GM12878 (cell line): ENCODE data around the gene FAXC. TPM values are rescaled to one million over a fixed set of nuclear protein-coding genes. Genes with fewer than 3 reads are reported as not detected.

ENCODE experiments used
- ATAC-seq: fragments of 200-7000 bp; cut with Tn5 transposase; 3 replicates; pipeline ENCODE4 v1.9.1; 2020; ENCODE audit warnings: mild to moderate bottlenecking, moderate library complexity
- BruUV-seq: library from RNA; stranded (reverse); fragments of 400-500 nt; replicated peaks from 2 replicates; lab custom pipeline; 2021; lab: Mats Ljungman, UMichigan
- CTCF ChIA-PET: fragments of 300-600 bp; sonication (Branson Sonifier 250); formaldehyde crosslinking; extraction: SDS; loops from one replicate; lab custom pipeline; 2021; ENCODE audit warnings: inconsistent platforms; lab: Yijun Ruan, JAX
- POLR2A ChIA-PET: fragments of 350-600 bp; formaldehyde crosslinking; extraction: SDS; loops from one replicate; lab custom pipeline; 2021; ENCODE audit warnings: inconsistent platforms; lab: Charles Lee
- RAD21 ChIA-PET: fragments of 300-600 bp; sonication (Branson Sonifier 250); formaldehyde crosslinking; loops from one replicate; lab custom pipeline; 2023; ENCODE audit warnings: antibody characterized with exemption; ENCODE audit not compliant: unreplicated experiment; lab: Charles Lee
- SMC1A ChIA-PET: fragments of 300-600 bp; sonication (Branson Sonifier 250); formaldehyde crosslinking; loops from one replicate; lab custom pipeline; 2023; ENCODE audit not compliant: unreplicated experiment, uncharacterized antibody; lab: Charles Lee
- DNase-seq: peaks from one replicate; pipeline ENCODE4 v3.0.0-alpha.2; 2011; ENCODE audit warnings: low read depth, low spot score
- FAIRE-seq: peaks from 3 replicates; lab custom pipeline; 2011; peaks lifted over from hg19 to GRCh38; lab: Jason Lieb, UNC
- H2AFZ ChIP-seq: 2 replicates; pipeline ENCODE4 v1.6.0; 2011; ENCODE audit warnings: low read depth, low read length, control low read depth; ENCODE audit not compliant: control insufficient read depth
- H3K27ac ChIP-seq: 2 replicates; pipeline ENCODE4 v1.5.1; 2011; ENCODE audit warnings: control low read depth; ENCODE audit not compliant: control insufficient read depth, insufficient read depth
- H3K27me3 ChIP-seq, 2 experiments: replicated peaks in 1 of 2; 2 replicates each; pipeline versions ENCODE4 v1.6.0 to v1.6.1; 2011; ENCODE audit warnings: low read length in 1 of 2; ENCODE audit not compliant: control insufficient read depth in 2 of 2, insufficient read depth in 2 of 2
- H3K36me3 ChIP-seq, 2 experiments: 2 replicates each; pipeline ENCODE4 v1.5.1; 2011; ENCODE audit warnings: low read length in 1 of 2; ENCODE audit not compliant: control insufficient read depth in 2 of 2, insufficient read depth in 2 of 2
- H3K4me1 ChIP-seq: 2 replicates; pipeline ENCODE4 v1.6.1; 2011; ENCODE audit warnings: mild to moderate bottlenecking, low read length, moderate library complexity, mixed read lengths; ENCODE audit not compliant: control insufficient read depth, insufficient read depth
- H3K4me2 ChIP-seq: 2 replicates; pipeline ENCODE4 v1.6.0; 2011; ENCODE audit warnings: control low read depth; ENCODE audit not compliant: control insufficient read depth, insufficient read depth
- H3K4me3 ChIP-seq: fragments of 200-600 bp; sonication (generic); 2 replicates; pipeline ENCODE4 v1.5.1; 2016
- H3K79me2 ChIP-seq: 2 replicates; pipeline ENCODE4 v1.6.0; 2011; ENCODE audit warnings: low read length; ENCODE audit not compliant: control insufficient read depth, insufficient read depth
- H3K9ac ChIP-seq: 2 replicates; pipeline ENCODE4 v1.8.0; 2011; ENCODE audit warnings: low read length, control low read depth, mixed read lengths; ENCODE audit not compliant: control insufficient read depth, insufficient read depth
- H3K9me3 ChIP-seq: replicated peaks from 3 replicates; pipeline ENCODE4 v1.5.1; 2011; ENCODE audit warnings: mild to moderate bottlenecking, low read length; ENCODE audit not compliant: control insufficient read depth, insufficient read depth
- H4K20me1 ChIP-seq: 2 replicates; pipeline ENCODE4 v1.6.0; 2011; ENCODE audit not compliant: control insufficient read depth, insufficient read depth
- CTCF ChIP-seq, 3 experiments: IDR thresholded peaks in 2 of 3; conservative IDR thresholded peaks in 1 of 3; 2 replicates each; pipeline ENCODE4 v1.5.1; 2011; ENCODE audit warnings: low read depth in 3 of 3, low read length in 3 of 3, mild to moderate bottlenecking in 3 of 3, control low read depth in 2 of 3, moderate library complexity in 2 of 3, inconsistent platforms in 1 of 3, mixed read lengths in 1 of 3; ENCODE audit not compliant: control insufficient read depth in 2 of 3, insufficient read depth in 1 of 3; ENCODE audit errors: extremely low read depth in 1 of 3
- E2F4 ChIP-seq: IDR thresholded peaks from 2 replicates; pipeline ENCODE4 v1.6.1; 2012; ENCODE audit warnings: low read depth, low read length, improper control_type of control experiment
- HDAC6 ChIP-seq: fragments of 200-600 bp; sonication (generic); IDR thresholded peaks from one replicate; pipeline ENCODE4 v1.8.0; 2017; ENCODE audit warnings: antibody characterized with exemption; ENCODE audit not compliant: unreplicated experiment
- POLR2A ChIP-seq: IDR thresholded peaks from 2 replicates; pipeline ENCODE4 v1.6.1; 2011; ENCODE audit warnings: low read depth, mild to moderate bottlenecking, low read length
- RAD21 ChIP-seq: IDR thresholded peaks from 2 replicates; pipeline ENCODE4 v1.6.1; 2011; ENCODE audit warnings: mild to moderate bottlenecking, low read depth, low read length, moderate library complexity; ENCODE audit not compliant: insufficient read depth
- SMC3 ChIP-seq: IDR thresholded peaks from 2 replicates; pipeline ENCODE4 v1.6.1; 2011; ENCODE audit warnings: low read length, improper control_type of control experiment, borderline replicate concordance
- TCF12 ChIP-seq: IDR thresholded peaks from 2 replicates; pipeline ENCODE4 v1.6.1; 2011; ENCODE audit warnings: low read depth, mild to moderate bottlenecking, low read length
- ZNF592 ChIP-seq: fragments of 450-650 bp; IDR thresholded peaks from 2 replicates; pipeline ENCODE4 v1.6.1; 2017; ENCODE audit warnings: mild to moderate bottlenecking, moderate library complexity
- WGBS: methylation state at CpG from one replicate; pipeline ENCODE4 v1.1.6; 2016; ENCODE audit warnings: low lambda C conversion rate; ENCODE audit not compliant: insufficient replicate concordance, insufficient coverage; ENCODE audit errors: missing lambda C conversion rate; 5-methylcytosine and 5-hydroxymethylcytosine counted together
- in situ Hi-C: fragments of 300-500 bp; cut with MboI; formaldehyde crosslinking; loops from 9 replicates; pipeline ENCODE4 v1.14.3; 2018; ENCODE audit warnings: mixed read lengths
- intact Hi-C: fragments of 100-400 bp; cut with micrococcal nuclease; formaldehyde crosslinking; loops from one replicate; pipeline ENCODE4 v1.14.2; 2022; ENCODE audit not compliant: unreplicated experiment
- polyA plus RNA-seq, 11 experiments: library from polyadenylated mRNA; depleted of rRNA in 4 of 11; unstranded in 6 of 11; stranded (reverse) in 5 of 11; fragments of >200 nt; fragmentation: Nextera tagmentation in 4 of 11; fragmentation: Illumina TruSeq in 1 of 11; extraction: Ambion mirVana in 4 of 11; extraction: Trizol in 1 of 11; gene quantifications; 1 replicate in 1 of 11; 2 replicates in 10 of 11; pipeline versions ENCODE4 v1.2.1 to v1.2.3, GENCODE V29; 2011 to 2016; ENCODE audit warnings: inconsistent platforms in 2 of 11, missing spikeins in 2 of 11, low read depth in 1 of 11
- total RNA-seq, 4 experiments: library from RNA; depleted of rRNA in 3 of 4; stranded (reverse); fragments of >200 nt in 3 of 4; fragmentation: Illumina TruSeq in 1 of 4; extraction: Trizol in 1 of 4; gene quantifications; 2 replicates each; pipeline versions ENCODE4 v1.2.1 to v1.2.3, GENCODE V29; 2013 to 2021

Gene FAXC
- total and polyA plus RNA-seq, 10 of the 15 experiments (the other 5 are each of a cell fraction or from before 2014, with no cell fraction given) = not detected

GRCh38 chr6:99246602-99247001, 102.9 kb downstream of the FAXC start (continued):
- no peak for TF ChIP-seq ZNF592
- TF ChIP-seq HDAC6 = no peak
- TF ChIP-seq POLR2A = no peak

GRCh38 chr6:99241905-99242534, 107.5 kb downstream of the FAXC start:
- FAIRE-seq (peak; percentile 59), ATAC-seq (peak; percentile 35; the same call in 2 of the 3 replicates)
- Histone ChIP-seq H2AFZ (no peak overlapping the region), H3K9me3 (no peaks in the 10 kb centered on the region), H3K4me2 (no peak overlapping the region), H3K36me3 (no peaks in the 10 kb centered on the region), H3K4me3 (no peak overlapping the region), H3K9ac (no peak overlapping the region), H3K27ac (no peak overlapping the region)
- ChIA-PET RAD21 (interaction anchor here (0.6 to 1.5 kb wide), 3 partner anchors 86 to 511 kb away, joined by 3 to 12 read pairs (median 6); no protein-coding TSS in a partner anchor), SMC1A (interaction anchor here (1.0 to 3.4 kb wide), 5 partner anchors 86 to 101 kb away, joined by 3 to 21 read pairs (median 5); no protein-coding TSS in a partner anchor), CTCF (interaction anchor here (0.6 to 8.1 kb wide), 14 partner anchors 19 to 367 kb away, joined by 3 to 110 read pairs (median 3); no protein-coding TSS in a partner anchor)
- in situ Hi-C loops = loop anchor here (10.0 kb wide), 1 partner anchor 87 kb away; no protein-coding TSS in a partner anchor
- BruUV-seq = no TSS peak
- WGBS = 4% methylated on average over 5 of the region's 5 CpGs
- TF ChIP-seq TCF12 = no peak
- TF ChIP-seq SMC3 = 0 out of 2 replicates have a peak, but pooled peaks have one; percentile 26
- peak; percentile 44 to 54 (median 46); a peak in 5 of 6 replicates for TF ChIP-seq CTCF (IDR thresholded peaks at IDR 0.05 in 2 of 3, conservative IDR thresholded peaks at IDR 0.05 in 1 of 3; ENCODE audit: control insufficient read depth in 2 of 3, extremely low read depth in 1 of 3, insufficient read depth in 1 of 3, low read depth in 3 of 3, low read length in 3 of 3)
- TF ChIP-seq RAD21 = peak; percentile 60
- no peak for TF ChIP-seq E2F4
- TF ChIP-seq, all 136 proteins: peak for 3
- POLR2A ChIA-PET = no interaction called here
- Histone ChIP-seq H3K27me3 (no peaks in the 10 kb centered on the region; a peak in 1 of 4 replicates), H3K4me1 (no peaks in the 10 kb centered on the region), H4K20me1 (no peaks in the 10 kb centered on the region), H3K79me2 (no peaks in the 10 kb centered on the region)
- no peak for DNase-seq
- intact Hi-C loops = loop anchor here (1.0 kb wide), 1 partner anchor 90 kb away; no protein-coding TSS in a partner anchor
